SU-DHL-6 (cell line): Measurements from ENCODE around the gene AGAP1.

Experiments
- H2AFZ ChIP-seq: fragments of 200-600 bp; sonication (generic); 2 replicates; pipeline ENCODE4 v1.6.1; 2014; ENCODE audit warnings: low read depth, mild to moderate bottlenecking, moderate library complexity, mixed read lengths, antibody characterized with exemption, low read length; ENCODE audit not compliant: severe bottlenecking
- H3F3A ChIP-seq: fragments of 200-600 bp; shearing (Covaris generic); 2 replicates; pipeline ENCODE4 v1.6.0; 2016; ENCODE audit warnings: antibody characterized with exemption, mild to moderate bottlenecking; ENCODE audit not compliant: insufficient read depth
- H3K27ac ChIP-seq: fragments of 200-600 bp; sonication (generic); 2 replicates; pipeline ENCODE4 v1.5.1; 2016; ENCODE audit warnings: low read depth, mild to moderate bottlenecking, low read length, moderate library complexity, mixed read lengths
- H3K27me3 ChIP-seq: fragments of 200-600 bp; sonication (generic), shearing (Covaris generic); 2 replicates; pipeline ENCODE4 v1.6.0; 2014; ENCODE audit warnings: mild to moderate bottlenecking, low read length
- H3K36me3 ChIP-seq: fragments of 200-600 bp; sonication (generic); 2 replicates; pipeline ENCODE4 v1.6.1; 2014; ENCODE audit warnings: mild to moderate bottlenecking, low read length, mixed read lengths
- H3K4me2 ChIP-seq: fragments of 300-600, 200-600 bp; shearing (Covaris generic), sonication (generic); 2 replicates; pipeline ENCODE4 v1.6.0; 2014; ENCODE audit warnings: low read length, low read depth, mild to moderate bottlenecking; ENCODE audit not compliant: poor library complexity, severe bottlenecking
- H3K4me3 ChIP-seq: fragments of 200-600 bp; sonication (generic); 2 replicates; pipeline ENCODE4 v1.5.1; 2014; ENCODE audit warnings: antibody characterized with exemption, low read length, mild to moderate bottlenecking, mixed read lengths; ENCODE audit not compliant: insufficient read depth, poor library complexity, severe bottlenecking
- H3K79me2 ChIP-seq: fragments of 200-600 bp; sonication (generic); 2 replicates; pipeline ENCODE4 v1.6.1; 2014; ENCODE audit warnings: mild to moderate bottlenecking, low read length, moderate library complexity; ENCODE audit not compliant: insufficient read depth
- H3K9ac ChIP-seq: fragments of 200-600 bp; sonication (generic); 2 replicates; pipeline ENCODE4 v1.7.0; 2014; ENCODE audit warnings: mild to moderate bottlenecking, low read length
- H3K9me2 ChIP-seq: fragments of 200-600 bp; sonication (generic); replicated peaks from 2 replicates; pipeline ENCODE4 v1.6.1; 2014; ENCODE audit warnings: low read length; ENCODE audit not compliant: insufficient read depth
- H3K9me3 ChIP-seq: fragments of 200-600 bp; sonication (generic); 2 replicates; pipeline ENCODE4 v1.6.1; 2014; ENCODE audit warnings: low read length, mixed read lengths; ENCODE audit not compliant: insufficient read depth
- H4K20me1 ChIP-seq: fragments of 200-600 bp; sonication (generic); 2 replicates; pipeline ENCODE4 v1.6.1; 2014; ENCODE audit warnings: low read depth, mild to moderate bottlenecking, antibody characterized with exemption, low read length, moderate library complexity, mixed read lengths
- EZH2phosphoT487 ChIP-seq: fragments of 200-600 bp; sonication (generic), shearing (Covaris generic); conservative IDR thresholded peaks from 2 replicates; pipeline ENCODE4 v1.6.1; 2018; ENCODE audit warnings: mild to moderate bottlenecking, antibody characterized with exemption, low read length, moderate library complexity, mixed read lengths
- TF ChIP-seq, protein P1 (sequence below): fragments of 200-600 bp; sonication (generic); IDR thresholded peaks from one replicate; pipeline ENCODE4 v1.5.1; 2017; ENCODE audit warnings: antibody characterized with exemption, mild to moderate bottlenecking, low read length, moderate library complexity; ENCODE audit not compliant: insufficient read depth, poor library complexity, severe bottlenecking

Gene AGAP1

DNA sequence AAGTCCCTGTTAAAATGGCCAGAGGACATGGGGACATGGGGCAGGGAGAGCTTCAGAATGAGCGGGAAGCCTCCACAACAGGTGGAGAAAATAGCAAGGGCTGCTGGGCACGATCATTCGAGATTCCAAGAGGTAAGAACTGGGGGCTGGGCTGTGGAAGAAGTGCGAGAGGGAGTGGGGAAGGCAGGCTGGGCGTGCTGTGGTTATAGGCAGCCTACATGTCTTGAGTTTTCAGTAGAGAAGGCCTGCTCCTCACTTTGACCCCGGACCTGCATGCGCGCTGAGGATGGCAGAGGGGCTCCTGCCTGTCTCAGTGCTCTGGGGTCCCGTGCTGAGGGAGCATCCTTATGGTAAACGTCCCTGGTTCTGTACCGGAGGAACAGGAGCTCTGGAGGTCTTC, 115.5 kb downstream of the AGAP1 start:
- H3K9me2 ChIP-seq: no peaks in the 10 kb centered on the region
- no peak for TF ChIP-seq EZH2phosphoT487

DNA sequence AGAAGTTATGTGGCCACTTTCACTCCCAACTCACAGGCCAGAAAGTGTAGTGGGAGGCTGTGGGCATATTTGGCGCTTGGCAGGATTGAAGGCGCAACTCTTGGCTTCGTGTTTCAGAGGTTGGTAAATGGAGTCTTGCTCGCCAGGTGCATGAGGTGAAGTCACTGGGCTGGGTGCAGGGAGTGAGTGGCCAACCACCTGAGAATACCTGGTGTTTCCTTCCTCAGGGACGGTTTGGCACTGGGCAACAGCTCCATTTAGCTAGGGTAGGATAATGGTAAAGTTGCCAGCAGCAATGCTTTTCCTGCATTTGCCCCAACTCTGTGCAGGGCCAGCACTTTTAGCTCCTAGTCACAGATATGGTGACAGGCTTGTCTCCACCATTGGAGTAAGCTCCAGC, 115.9 kb downstream of the AGAP1 start:
- Histone ChIP-seq H3K27ac (no peak overlapping the region), H3F3A (no peaks in the 10 kb centered on the region), H3K9ac (no peak overlapping the region), H2AFZ (no peak overlapping the region), H3K4me3 (no peak overlapping the region), H4K20me1 (no peaks in the 10 kb centered on the region), H3K79me2 (no peaks in the 10 kb centered on the region), H3K9me2 (no peaks in the 10 kb centered on the region), H3K27me3 (no peaks in the 10 kb centered on the region), H3K9me3 (no peaks in the 10 kb centered on the region), H3K4me2 (no peak overlapping the region), H3K36me3 (no peaks in the 10 kb centered on the region)
- TF ChIP-seq EZH2phosphoT487: no peak
- TF ChIP-seq, protein P1, sequence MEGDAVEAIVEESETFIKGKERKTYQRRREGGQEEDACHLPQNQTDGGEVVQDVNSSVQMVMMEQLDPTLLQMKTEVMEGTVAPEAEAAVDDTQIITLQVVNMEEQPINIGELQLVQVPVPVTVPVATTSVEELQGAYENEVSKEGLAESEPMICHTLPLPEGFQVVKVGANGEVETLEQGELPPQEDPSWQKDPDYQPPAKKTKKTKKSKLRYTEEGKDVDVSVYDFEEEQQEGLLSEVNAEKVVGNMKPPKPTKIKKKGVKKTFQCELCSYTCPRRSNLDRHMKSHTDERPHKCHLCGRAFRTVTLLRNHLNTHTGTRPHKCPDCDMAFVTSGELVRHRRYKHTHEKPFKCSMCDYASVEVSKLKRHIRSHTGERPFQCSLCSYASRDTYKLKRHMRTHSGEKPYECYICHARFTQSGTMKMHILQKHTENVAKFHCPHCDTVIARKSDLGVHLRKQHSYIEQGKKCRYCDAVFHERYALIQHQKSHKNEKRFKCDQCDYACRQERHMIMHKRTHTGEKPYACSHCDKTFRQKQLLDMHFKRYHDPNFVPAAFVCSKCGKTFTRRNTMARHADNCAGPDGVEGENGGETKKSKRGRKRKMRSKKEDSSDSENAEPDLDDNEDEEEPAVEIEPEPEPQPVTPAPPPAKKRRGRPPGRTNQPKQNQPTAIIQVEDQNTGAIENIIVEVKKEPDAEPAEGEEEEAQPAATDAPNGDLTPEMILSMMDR: no peak

More for the DNA sequence above, 115.5 kb downstream of the AGAP1 start:
- no peaks in the 10 kb centered on the region for H3K36me3 ChIP-seq
- H3K79me2 ChIP-seq: no peaks in the 10 kb centered on the region
- H3K4me2 ChIP-seq: no peak overlapping the region
- no peaks in the 10 kb centered on the region for H3K27me3 ChIP-seq
- H3K27ac ChIP-seq: no peak overlapping the region
- no peak overlapping the region for H2AFZ ChIP-seq
- H3K9ac ChIP-seq: no peak overlapping the region
- no peak overlapping the region for H3K4me3 ChIP-seq
- no peaks in the 10 kb centered on the region for H4K20me1 ChIP-seq
- no peaks in the 10 kb centered on the region for H3K9me3 ChIP-seq
- H3F3A ChIP-seq: no peaks in the 10 kb centered on the region

DNA sequence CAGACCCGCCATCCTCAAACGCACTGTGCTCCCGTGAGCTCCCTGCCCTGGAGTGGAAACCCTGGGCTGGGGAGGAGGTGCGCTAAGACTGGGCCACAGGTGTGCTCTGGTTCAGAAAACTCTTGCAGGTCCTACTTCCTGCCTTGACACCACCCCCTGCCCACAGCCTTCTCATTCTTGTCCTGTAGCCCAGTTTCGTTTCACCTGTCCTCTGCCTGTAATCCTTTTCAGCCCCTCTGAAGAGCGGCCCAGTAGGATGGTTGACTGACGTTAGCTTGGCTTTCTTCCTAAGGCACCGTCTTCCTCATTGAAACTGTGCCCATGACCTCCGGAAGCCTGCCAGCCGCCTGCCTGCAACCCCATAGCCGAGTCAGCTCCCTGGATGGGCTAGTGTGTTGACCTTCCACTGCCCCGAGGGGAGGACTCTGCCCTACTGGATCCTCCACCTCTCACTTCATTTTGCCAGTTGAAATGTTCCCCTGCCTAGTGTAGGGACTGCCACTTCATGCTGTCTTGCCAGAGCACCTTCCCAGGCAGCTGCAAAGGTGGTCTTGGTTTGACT, 116.9 kb downstream of the AGAP1 start:
- Histone ChIP-seq H3F3A (no peaks in the 10 kb centered on the region), H4K20me1 (no peaks in the 10 kb centered on the region), H3K4me2 (no peak overlapping the region)

DNA sequence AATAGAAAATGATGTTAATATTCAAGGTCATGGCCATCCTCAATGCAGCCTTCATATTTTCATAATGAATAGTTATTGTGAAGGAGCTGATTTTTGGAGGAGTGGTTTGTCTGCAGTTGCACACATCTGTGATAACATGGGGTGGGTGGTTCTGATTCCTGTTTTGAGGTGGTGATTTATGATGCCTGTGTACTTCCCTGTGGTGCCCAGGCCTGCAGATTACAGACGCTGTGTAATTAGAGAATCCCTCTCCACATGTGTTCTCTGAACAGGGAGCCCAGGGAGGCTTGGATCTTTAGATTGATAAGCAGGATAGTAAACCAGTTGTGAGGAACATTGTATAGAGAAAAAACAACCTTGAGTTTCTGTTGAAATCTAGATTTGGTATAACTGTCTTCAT, 117.5 kb downstream of the AGAP1 start:
- no peaks in the 10 kb centered on the region for H3F3A ChIP-seq
- H4K20me1 ChIP-seq: no peaks in the 10 kb centered on the region
- H3K4me3 ChIP-seq: no peak overlapping the region
- no peaks in the 10 kb centered on the region for H3K36me3 ChIP-seq
- no peaks in the 10 kb centered on the region for H3K79me2 ChIP-seq
- no peak overlapping the region for H3K27ac ChIP-seq
- H3K9me2 ChIP-seq: no peaks in the 10 kb centered on the region
- H3K27me3 ChIP-seq: no peaks in the 10 kb centered on the region
- no peak overlapping the region for H3K4me2 ChIP-seq
- H3K9ac ChIP-seq: no peak overlapping the region
- no peak for TF ChIP-seq EZH2phosphoT487
- TF ChIP-seq, protein P1: no peak
- no peaks in the 10 kb centered on the region for H3K9me3 ChIP-seq
- H2AFZ ChIP-seq: no peak overlapping the region

More for the DNA sequence above, 116.9 kb downstream of the AGAP1 start:
- no peaks in the 10 kb centered on the region for H3K27me3 ChIP-seq
- no peaks in the 10 kb centered on the region for H3K79me2 ChIP-seq
- H3K9me2 ChIP-seq: no peaks in the 10 kb centered on the region
- H3K9ac ChIP-seq: no peak overlapping the region
- H2AFZ ChIP-seq: no peak overlapping the region
- TF ChIP-seq, protein P1: no peak
- no peak for TF ChIP-seq EZH2phosphoT487
- no peak overlapping the region for H3K27ac ChIP-seq
- H3K4me3 ChIP-seq: no peak overlapping the region
- no peaks in the 10 kb centered on the region for H3K9me3 ChIP-seq
- no peaks in the 10 kb centered on the region for H3K36me3 ChIP-seq
